ENCODE results near the gene TMEM255B.

Gene TMEM255B

GRCh38 chr13:113834496-113835200 lies 75.6 kb downstream of the TMEM255B start:
- DNase-seq (ENCODE audit: low read depth) = no peak

DNA sequence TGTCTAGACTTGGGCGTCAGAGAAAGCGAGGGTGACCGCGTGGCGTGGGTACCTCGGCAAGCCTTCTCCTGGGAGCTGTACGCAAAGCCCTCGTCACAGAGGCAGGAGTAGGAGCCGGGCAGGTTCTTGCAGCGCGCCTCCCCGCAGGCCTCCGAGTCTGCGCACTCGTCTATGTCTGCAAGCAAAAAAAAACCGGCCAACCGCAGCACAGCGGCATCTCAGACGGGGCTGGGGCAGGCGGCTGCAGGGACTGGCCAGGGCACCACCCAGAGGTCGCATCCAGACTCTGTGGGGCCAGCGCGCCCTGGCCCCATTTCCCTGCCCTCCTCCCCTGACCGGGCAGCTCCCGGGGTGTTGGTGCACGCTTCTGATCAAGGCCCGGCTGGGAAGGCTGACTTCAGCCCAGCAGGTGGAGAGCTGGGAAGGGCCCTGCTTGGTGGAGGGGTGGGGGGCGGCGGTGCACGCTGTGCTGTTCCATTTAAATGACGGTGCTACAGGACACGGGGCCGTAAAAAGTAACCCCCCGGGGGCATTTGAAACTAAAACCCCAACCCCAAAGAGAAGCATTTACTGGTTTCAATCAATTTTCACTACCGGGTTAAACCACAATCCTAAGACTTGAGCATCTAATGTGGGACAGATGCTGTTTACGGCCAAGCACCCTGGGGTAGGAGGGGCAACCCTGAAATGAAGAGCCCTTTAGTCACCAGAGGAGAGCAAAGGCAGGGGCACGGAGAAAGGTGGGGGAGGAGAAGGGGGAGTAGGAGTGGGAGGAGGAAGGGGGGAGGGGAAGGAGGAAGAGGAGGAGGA lies 76.6 kb downstream of the TMEM255B start:
- no peak for DNase-seq (ENCODE audit: low read depth)

GRCh38 chr13:113836768-113837559 lies 77.9 kb downstream of the TMEM255B start:
- no peak for DNase-seq (ENCODE audit: low read depth)

GRCh38 chr13:113837560-113838355 lies 78.7 kb downstream of the TMEM255B start:
- DNase-seq (ENCODE audit: low read depth) = peak; percentile 80

- DNase-seq (ENCODE audit: low read depth) = no peak
Measured at GRCh38 chr13:113838711-113839201, 79.7 kb downstream of the TMEM255B start.

DNA sequence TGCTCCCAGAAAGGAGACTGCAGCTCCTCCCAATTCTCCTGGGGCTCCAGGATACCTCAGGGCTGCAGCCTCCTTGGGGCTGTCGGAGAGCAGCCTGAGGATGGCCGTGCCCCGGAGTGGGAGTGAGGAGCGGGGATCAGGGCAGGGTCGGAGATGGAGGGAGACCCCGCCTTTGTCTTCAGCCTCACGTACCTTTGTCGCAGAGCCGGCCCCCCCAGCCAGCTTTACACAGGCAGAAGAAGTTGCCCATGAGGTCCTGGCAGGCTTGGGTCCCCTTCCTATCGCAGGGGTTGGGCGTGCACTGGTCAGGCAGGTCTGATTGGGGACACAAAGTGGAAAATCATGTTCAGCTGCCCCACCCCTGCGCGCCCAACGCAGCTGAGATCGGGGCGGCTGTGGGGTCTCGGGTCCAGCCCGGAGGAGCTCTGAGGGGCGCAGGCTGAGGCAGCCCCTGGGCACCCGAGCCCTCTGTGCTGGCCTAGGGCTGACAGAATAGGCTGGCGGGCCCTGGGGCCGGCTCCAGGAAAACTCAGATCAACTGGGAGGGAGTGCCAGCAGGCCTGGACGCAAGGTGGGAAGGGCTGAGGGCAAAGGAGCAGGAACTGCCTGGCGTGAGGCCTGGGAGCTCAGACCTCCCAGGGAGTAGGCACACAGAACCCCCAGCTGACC lies 80.6 kb downstream of the TMEM255B start:
- no peak for DNase-seq (ENCODE audit: low read depth)

DNA sequence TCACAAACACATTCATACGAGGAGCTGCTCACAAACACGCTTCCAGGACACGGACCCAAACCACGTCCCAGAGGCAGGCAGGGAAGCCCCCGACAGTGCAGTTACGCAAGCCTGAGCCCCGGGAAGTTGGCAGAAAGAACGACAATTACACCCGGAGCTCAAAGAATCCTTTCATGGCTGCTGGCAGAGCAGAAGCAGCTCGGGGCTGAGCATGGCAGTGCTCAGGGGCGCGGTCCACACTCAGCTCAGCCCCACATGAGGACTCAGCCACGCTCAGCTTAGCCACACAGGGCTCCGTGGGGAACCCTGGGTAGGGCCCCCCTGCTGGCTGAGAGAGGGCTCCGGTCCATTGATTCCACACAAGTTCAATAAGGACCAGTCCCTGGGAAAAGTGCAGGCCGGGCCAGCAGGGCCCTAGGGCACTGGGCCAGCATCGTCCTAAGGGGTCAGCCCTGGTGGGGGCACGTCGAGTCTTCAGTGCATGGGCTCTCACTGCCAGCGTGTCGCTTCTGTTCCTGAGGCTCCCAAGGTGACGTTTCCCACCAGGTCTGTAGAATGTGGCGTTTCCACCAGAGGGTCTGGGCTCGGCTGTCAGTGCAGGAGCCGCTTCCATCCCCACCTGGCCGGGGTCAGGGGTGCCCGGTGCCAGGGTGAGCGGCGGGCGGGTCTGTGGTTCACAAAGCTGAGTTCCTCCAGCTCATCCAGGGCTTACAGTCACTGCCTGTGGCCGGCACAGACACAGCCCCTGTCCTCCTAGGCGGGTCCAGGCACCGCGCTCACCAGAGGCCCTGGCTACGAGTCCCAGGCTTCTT lies 81.7 kb downstream of the TMEM255B start:
- DNase-seq (ENCODE audit: low read depth) = no peak

DNA sequence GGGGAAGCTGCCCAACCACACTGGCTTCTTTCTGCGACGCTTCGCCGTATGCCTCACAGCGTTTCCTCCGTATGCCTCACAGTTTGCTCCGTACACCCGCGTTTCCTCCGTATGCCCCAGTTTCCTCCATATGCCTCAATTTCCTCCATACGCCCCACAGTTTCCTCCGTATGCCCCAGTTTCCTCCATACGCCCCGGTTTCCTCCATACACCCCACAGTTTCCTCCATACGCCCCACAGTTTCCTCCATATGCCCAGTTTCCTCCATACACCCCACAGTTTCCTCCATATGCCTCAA lies 82.3 kb downstream of the TMEM255B start:
- DNase-seq (ENCODE audit: low read depth) = no peak

GRCh38 chr13:113842336-113843062 lies 83.5 kb downstream of the TMEM255B start:
- DNase-seq (ENCODE audit: low read depth) = no peak

- DNase-seq (ENCODE audit: low read depth) = no peak
Measured at GRCh38 chr13:113843063-113843654, 84.1 kb downstream of the TMEM255B start.

GRCh38 chr13:113843864-113844556 lies 85.0 kb downstream of the TMEM255B start:
- no peak for DNase-seq (ENCODE audit: low read depth)

GRCh38 chr13:113845055-113845454 lies 86.0 kb downstream of the TMEM255B start:
- no peak for DNase-seq (ENCODE audit: low read depth)

- no peak for DNase-seq (ENCODE audit: low read depth)
Measured at GRCh38 chr13:113845723-113846635, 87.0 kb downstream of the TMEM255B start.

GRCh38 chr13:113846636-113847318 lies 87.8 kb downstream of the TMEM255B start:
- DNase-seq (ENCODE audit: low read depth) = no peak

DNA sequence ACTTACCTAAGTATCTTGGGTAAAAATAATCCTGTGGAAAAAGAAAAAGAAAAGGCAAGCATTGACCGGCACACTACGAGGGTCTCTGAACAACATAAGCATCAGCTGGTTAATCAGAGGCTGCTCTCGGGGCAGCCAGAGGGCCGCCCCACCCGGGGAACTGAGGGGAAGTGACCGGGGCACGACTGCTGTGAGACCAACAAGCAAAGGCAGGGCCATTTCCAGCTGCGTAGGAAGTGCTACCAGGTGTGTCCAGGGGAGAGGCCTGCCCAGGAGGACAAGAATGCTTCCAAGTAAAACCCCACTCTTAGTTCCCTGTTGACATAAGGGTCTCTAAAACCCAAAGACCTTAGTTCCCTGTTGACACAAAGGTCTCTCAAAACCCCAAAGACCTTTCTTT lies 89.0 kb downstream of the TMEM255B start:
- DNase-seq (ENCODE audit: low read depth) = no peak

DNA sequence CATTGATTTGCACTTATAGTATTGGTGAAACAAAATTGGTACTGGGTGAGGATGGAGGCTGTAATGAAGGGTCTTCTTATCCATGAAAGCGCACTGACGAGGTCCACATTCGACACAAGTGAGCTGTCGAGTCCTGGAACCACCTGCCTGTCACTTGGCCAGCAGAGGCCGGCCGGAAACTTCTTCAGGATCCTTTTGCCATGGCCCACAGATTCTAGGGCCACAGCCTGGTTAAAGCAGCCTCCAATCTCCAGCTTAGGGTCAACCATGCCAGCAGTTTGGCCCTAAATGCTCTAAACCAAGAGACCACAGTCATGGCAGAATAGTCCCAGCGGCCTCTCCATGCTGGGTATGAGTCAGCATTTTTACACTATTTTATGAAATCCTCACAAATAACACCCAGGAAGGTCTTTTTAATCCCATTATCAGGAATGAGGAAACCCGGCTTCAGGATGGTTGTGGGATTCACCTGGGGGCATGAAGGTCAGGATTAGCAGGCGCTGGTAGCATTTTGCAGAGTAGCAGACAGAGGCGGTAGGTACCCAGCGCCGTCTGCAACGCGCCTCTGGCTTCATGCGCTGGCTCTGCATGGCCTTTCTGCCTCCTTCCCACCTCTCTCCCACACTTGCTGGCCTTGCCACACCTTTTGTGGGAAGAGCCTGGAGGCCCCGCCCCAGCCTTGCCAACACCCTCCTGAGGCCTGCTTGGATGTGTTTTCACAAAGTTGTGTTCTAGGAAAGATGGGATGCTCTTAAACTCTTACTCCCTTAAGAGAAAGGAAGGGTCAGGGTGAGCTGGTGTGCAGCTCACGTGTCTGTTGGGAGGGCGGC lies 89.6 kb downstream of the TMEM255B start:
- no peak for DNase-seq (ENCODE audit: low read depth)
